GM12878 (cell line): ENCODE results near the gene TOMM40. TPM values are rescaled to one million over a fixed set of nuclear protein-coding genes. Genes with fewer than 3 reads are reported as not detected.

ENCODE experiments used
- ATAC-seq: fragments of 200-7000 bp; cut with Tn5 transposase; 3 replicates; pipeline ENCODE4 v1.9.1; 2020; ENCODE audit warnings: mild to moderate bottlenecking, moderate library complexity
- BruUV-seq: library from RNA; stranded (reverse); fragments of 400-500 nt; replicated peaks from 2 replicates; lab custom pipeline; 2021; lab: Mats Ljungman, UMichigan
- CTCF ChIA-PET: fragments of 300-600 bp; sonication (Branson Sonifier 250); formaldehyde crosslinking; extraction: SDS; loops from one replicate; lab custom pipeline; 2021; ENCODE audit warnings: inconsistent platforms; lab: Yijun Ruan, JAX
- POLR2A ChIA-PET: fragments of 350-600 bp; formaldehyde crosslinking; extraction: SDS; loops from one replicate; lab custom pipeline; 2021; ENCODE audit warnings: inconsistent platforms; lab: Charles Lee
- RAD21 ChIA-PET: fragments of 300-600 bp; sonication (Branson Sonifier 250); formaldehyde crosslinking; loops from one replicate; lab custom pipeline; 2023; ENCODE audit warnings: antibody characterized with exemption; ENCODE audit not compliant: unreplicated experiment; lab: Charles Lee
- SMC1A ChIA-PET: fragments of 300-600 bp; sonication (Branson Sonifier 250); formaldehyde crosslinking; loops from one replicate; lab custom pipeline; 2023; ENCODE audit not compliant: unreplicated experiment, uncharacterized antibody; lab: Charles Lee
- DNase-seq: peaks from one replicate; pipeline ENCODE4 v3.0.0-alpha.2; 2011; ENCODE audit warnings: low read depth, low spot score
- FAIRE-seq: peaks from 3 replicates; lab custom pipeline; 2011; peaks lifted over from hg19 to GRCh38; lab: Jason Lieb, UNC
- H2AFZ ChIP-seq: 2 replicates; pipeline ENCODE4 v1.6.0; 2011; ENCODE audit warnings: low read depth, low read length, control low read depth; ENCODE audit not compliant: control insufficient read depth
- H3K27ac ChIP-seq: 2 replicates; pipeline ENCODE4 v1.5.1; 2011; ENCODE audit warnings: control low read depth; ENCODE audit not compliant: control insufficient read depth, insufficient read depth
- H3K27me3 ChIP-seq, 2 experiments: replicated peaks in 1 of 2; 2 replicates each; pipeline versions ENCODE4 v1.6.0 to v1.6.1; 2011; ENCODE audit warnings: low read length in 1 of 2; ENCODE audit not compliant: control insufficient read depth in 2 of 2, insufficient read depth in 2 of 2
- H3K36me3 ChIP-seq, 2 experiments: 2 replicates each; pipeline ENCODE4 v1.5.1; 2011; ENCODE audit warnings: low read length in 1 of 2; ENCODE audit not compliant: control insufficient read depth in 2 of 2, insufficient read depth in 2 of 2
- H3K4me1 ChIP-seq: 2 replicates; pipeline ENCODE4 v1.6.1; 2011; ENCODE audit warnings: mild to moderate bottlenecking, low read length, moderate library complexity, mixed read lengths; ENCODE audit not compliant: control insufficient read depth, insufficient read depth
- H3K4me2 ChIP-seq: 2 replicates; pipeline ENCODE4 v1.6.0; 2011; ENCODE audit warnings: control low read depth; ENCODE audit not compliant: control insufficient read depth, insufficient read depth
- H3K4me3 ChIP-seq: fragments of 200-600 bp; sonication (generic); 2 replicates; pipeline ENCODE4 v1.5.1; 2016
- H3K79me2 ChIP-seq: 2 replicates; pipeline ENCODE4 v1.6.0; 2011; ENCODE audit warnings: low read length; ENCODE audit not compliant: control insufficient read depth, insufficient read depth
- H3K9ac ChIP-seq: 2 replicates; pipeline ENCODE4 v1.8.0; 2011; ENCODE audit warnings: low read length, control low read depth, mixed read lengths; ENCODE audit not compliant: control insufficient read depth, insufficient read depth
- H3K9me3 ChIP-seq: replicated peaks from 3 replicates; pipeline ENCODE4 v1.5.1; 2011; ENCODE audit warnings: mild to moderate bottlenecking, low read length; ENCODE audit not compliant: control insufficient read depth, insufficient read depth
- H4K20me1 ChIP-seq: 2 replicates; pipeline ENCODE4 v1.6.0; 2011; ENCODE audit not compliant: control insufficient read depth, insufficient read depth
- CHD4 ChIP-seq: fragments of 200-600 bp; sonication (generic); IDR thresholded peaks from 2 replicates; pipeline ENCODE4 v1.6.1; 2016; ENCODE audit warnings: mild to moderate bottlenecking
- CREB1 ChIP-seq: IDR thresholded peaks from 2 replicates; pipeline ENCODE4 v1.6.1; 2012; ENCODE audit warnings: low read depth, mild to moderate bottlenecking, inconsistent platforms
- FOXK2 ChIP-seq: fragments of 450-650 bp; IDR thresholded peaks from 2 replicates; pipeline ENCODE4 v1.6.1; 2017; ENCODE audit warnings: mild to moderate bottlenecking, moderate library complexity
- HDAC6 ChIP-seq: fragments of 200-600 bp; sonication (generic); IDR thresholded peaks from one replicate; pipeline ENCODE4 v1.8.0; 2017; ENCODE audit warnings: antibody characterized with exemption; ENCODE audit not compliant: unreplicated experiment
- KDM1A ChIP-seq: fragments of 200-600 bp; sonication (generic); IDR thresholded peaks from 2 replicates; pipeline ENCODE4 v1.6.1; 2016; ENCODE audit warnings: borderline replicate concordance
- MEF2A ChIP-seq: IDR thresholded peaks from 2 replicates; pipeline ENCODE4 v1.6.1; 2011; ENCODE audit warnings: low read depth, mild to moderate bottlenecking, low read length, moderate library complexity; ENCODE audit not compliant: insufficient read depth
- MTA2 ChIP-seq: fragments of 450-650 bp; IDR thresholded peaks from 2 replicates; pipeline ENCODE4 v1.6.1; 2016; ENCODE audit warnings: low read depth, mild to moderate bottlenecking, moderate library complexity
- PML ChIP-seq: IDR thresholded peaks from 2 replicates; pipeline ENCODE4 v1.6.1; 2012; ENCODE audit warnings: low read length, inconsistent platforms
- POLR2AphosphoS5 ChIP-seq: IDR thresholded peaks from 2 replicates; pipeline ENCODE4 v1.6.1; 2011; ENCODE audit warnings: mild to moderate bottlenecking, low read length, inconsistent platforms
- SP1 ChIP-seq: IDR thresholded peaks from one replicate; pipeline ENCODE4 v1.6.1; 2011; ENCODE audit warnings: low read depth, low read length
- SRF ChIP-seq, 2 experiments: IDR thresholded peaks; 2 replicates each; pipeline ENCODE4 v1.6.1; 2011; ENCODE audit warnings: low read depth in 2 of 2, low read length in 2 of 2, mild to moderate bottlenecking in 1 of 2, moderate library complexity in 1 of 2
- ZBED1 ChIP-seq: IDR thresholded peaks from 2 replicates; pipeline ENCODE4 v1.6.1; 2016; ENCODE audit warnings: borderline replicate concordance
- ZNF207 ChIP-seq: fragments of 450-650 bp; IDR thresholded peaks from 2 replicates; pipeline ENCODE4 v1.6.1; 2014; ENCODE audit warnings: antibody characterized with exemption, mild to moderate bottlenecking, borderline replicate concordance
- ZNF384 ChIP-seq: IDR thresholded peaks from 2 replicates; pipeline ENCODE4 v1.6.1; 2012; ENCODE audit warnings: low read depth, mild to moderate bottlenecking, low read length, improper control_type of control experiment, borderline replicate concordance
- ZNF622 ChIP-seq: fragments of 450-650 bp; IDR thresholded peaks from 2 replicates; pipeline ENCODE4 v1.6.1; 2017; ENCODE audit warnings: mild to moderate bottlenecking, inconsistent platforms
- WGBS: methylation state at CpG from one replicate; pipeline ENCODE4 v1.1.6; 2016; ENCODE audit warnings: low lambda C conversion rate; ENCODE audit not compliant: insufficient replicate concordance, insufficient coverage; ENCODE audit errors: missing lambda C conversion rate; 5-methylcytosine and 5-hydroxymethylcytosine counted together
- in situ Hi-C: fragments of 300-500 bp; cut with MboI; formaldehyde crosslinking; loops from 9 replicates; pipeline ENCODE4 v1.14.3; 2018; ENCODE audit warnings: mixed read lengths
- intact Hi-C: fragments of 100-400 bp; cut with micrococcal nuclease; formaldehyde crosslinking; loops from one replicate; pipeline ENCODE4 v1.14.2; 2022; ENCODE audit not compliant: unreplicated experiment
- polyA plus RNA-seq, 11 experiments: library from polyadenylated mRNA; depleted of rRNA in 4 of 11; unstranded in 6 of 11; stranded (reverse) in 5 of 11; fragments of >200 nt; fragmentation: Nextera tagmentation in 4 of 11; fragmentation: Illumina TruSeq in 1 of 11; extraction: Ambion mirVana in 4 of 11; extraction: Trizol in 1 of 11; gene quantifications; 1 replicate in 1 of 11; 2 replicates in 10 of 11; pipeline versions ENCODE4 v1.2.1 to v1.2.3, GENCODE V29; 2011 to 2016; ENCODE audit warnings: inconsistent platforms in 2 of 11, missing spikeins in 2 of 11, low read depth in 1 of 11
- total RNA-seq, 4 experiments: library from RNA; depleted of rRNA in 3 of 4; stranded (reverse); fragments of >200 nt in 3 of 4; fragmentation: Illumina TruSeq in 1 of 4; extraction: Trizol in 1 of 4; gene quantifications; 2 replicates each; pipeline versions ENCODE4 v1.2.1 to v1.2.3, GENCODE V29; 2013 to 2021
- TF ChIP-seq, protein P1 (sequence below): IDR thresholded peaks from 2 replicates; pipeline ENCODE4 v1.6.1; 2011; ENCODE audit warnings: low read depth, mild to moderate bottlenecking, low read length, moderate library complexity, borderline replicate concordance; ENCODE audit errors: extremely low read depth
- TF ChIP-seq, protein P2 (sequence below): IDR thresholded peaks from 2 replicates; pipeline ENCODE4 v1.6.1; 2011; ENCODE audit warnings: mild to moderate bottlenecking, low read depth, low read length, moderate library complexity; ENCODE audit not compliant: insufficient replicate concordance
- TF ChIP-seq, protein P3 (sequence below): fragments of 450-650 bp; formaldehyde crosslinking; IDR thresholded peaks from 2 replicates; pipeline ENCODE4 v1.4.0; 2020; ENCODE audit warnings: mild to moderate bottlenecking, moderate library complexity

The TOMM40 gene
- total and polyA plus RNA-seq, 10 of the 15 experiments (the other 5 are each of a cell fraction or from before 2014, with no cell fraction given) = 0.85 to 221 (median 99.9) TPM

DNA sequence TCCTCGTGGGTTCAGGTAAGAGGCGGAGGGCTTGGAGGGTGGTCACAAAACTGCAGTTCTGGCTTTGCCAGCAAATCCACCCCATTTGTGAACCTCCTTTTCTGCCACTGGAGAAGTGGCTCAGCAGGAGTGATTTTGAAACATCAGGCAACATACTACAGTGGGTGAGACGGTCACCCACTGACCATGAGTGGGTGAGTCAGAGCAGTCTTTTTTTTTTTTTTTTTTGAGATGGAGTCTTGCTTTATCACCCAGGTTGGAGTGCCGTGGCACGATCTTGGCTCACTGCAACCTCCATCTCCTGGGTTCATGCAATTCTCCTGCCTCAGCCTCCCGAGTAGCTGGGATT, 3.0 kb downstream of the TOMM40 start:
- H3K9ac ChIP-seq = no peak overlapping the region
- no peak for FAIRE-seq
- no peaks in the 10 kb centered on the region for H3K27me3 ChIP-seq
- ChIA-PET RAD21 (no interaction called here), CTCF (no interaction called here), SMC1A (no interaction called here), POLR2A (no interaction called here)
- in situ Hi-C loops (no loop called here), intact Hi-C loops (loop anchor here (5.0 kb wide), 1 partner anchor 47 kb away; the partner anchor contains the start of gene NECTIN2)
- peaks cover 5 to 23% of the 10 kb centered on the region in 2 experiments; a peak in 3 of 4 replicates for H3K36me3 ChIP-seq
- no peak overlapping the region for H3K4me2 ChIP-seq
- peaks cover 19% of the 10 kb centered on the region for H3K4me1 ChIP-seq
- H3K4me3 ChIP-seq = no peak overlapping the region
- H4K20me1 ChIP-seq = no peaks in the 10 kb centered on the region
- H3K9me3 ChIP-seq = peaks cover 1% of the 10 kb centered on the region; the same call in 1 of the 3 replicates
- WGBS = 86% methylated on average over 6 of the region's 6 CpGs
- H3K27ac ChIP-seq = no peak overlapping the region
- no peak for DNase-seq
- no peak for ATAC-seq
- H2AFZ ChIP-seq = no peak overlapping the region
- peaks cover 32% of the 10 kb centered on the region for H3K79me2 ChIP-seq
- BruUV-seq = no TSS peak
- TF ChIP-seq ZBED1 = no peak
- no peak for TF ChIP-seq POLR2AphosphoS5
- TF ChIP-seq, protein P1, sequence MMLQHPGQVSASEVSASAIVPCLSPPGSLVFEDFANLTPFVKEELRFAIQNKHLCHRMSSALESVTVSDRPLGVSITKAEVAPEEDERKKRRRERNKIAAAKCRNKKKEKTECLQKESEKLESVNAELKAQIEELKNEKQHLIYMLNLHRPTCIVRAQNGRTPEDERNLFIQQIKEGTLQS = no peak
- no peak for TF ChIP-seq MEF2A
- no peak for TF ChIP-seq FOXK2
- no peak for TF ChIP-seq SP1
- TF ChIP-seq, protein P2, sequence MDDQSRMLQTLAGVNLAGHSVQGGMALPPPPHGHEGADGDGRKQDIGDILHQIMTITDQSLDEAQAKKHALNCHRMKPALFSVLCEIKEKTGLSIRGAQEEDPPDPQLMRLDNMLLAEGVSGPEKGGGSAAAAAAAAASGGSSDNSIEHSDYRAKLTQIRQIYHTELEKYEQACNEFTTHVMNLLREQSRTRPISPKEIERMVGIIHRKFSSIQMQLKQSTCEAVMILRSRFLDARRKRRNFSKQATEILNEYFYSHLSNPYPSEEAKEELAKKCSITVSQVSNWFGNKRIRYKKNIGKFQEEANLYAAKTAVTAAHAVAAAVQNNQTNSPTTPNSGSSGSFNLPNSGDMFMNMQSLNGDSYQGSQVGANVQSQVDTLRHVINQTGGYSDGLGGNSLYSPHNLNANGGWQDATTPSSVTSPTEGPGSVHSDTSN = no peak
- TF ChIP-seq, protein P3, sequence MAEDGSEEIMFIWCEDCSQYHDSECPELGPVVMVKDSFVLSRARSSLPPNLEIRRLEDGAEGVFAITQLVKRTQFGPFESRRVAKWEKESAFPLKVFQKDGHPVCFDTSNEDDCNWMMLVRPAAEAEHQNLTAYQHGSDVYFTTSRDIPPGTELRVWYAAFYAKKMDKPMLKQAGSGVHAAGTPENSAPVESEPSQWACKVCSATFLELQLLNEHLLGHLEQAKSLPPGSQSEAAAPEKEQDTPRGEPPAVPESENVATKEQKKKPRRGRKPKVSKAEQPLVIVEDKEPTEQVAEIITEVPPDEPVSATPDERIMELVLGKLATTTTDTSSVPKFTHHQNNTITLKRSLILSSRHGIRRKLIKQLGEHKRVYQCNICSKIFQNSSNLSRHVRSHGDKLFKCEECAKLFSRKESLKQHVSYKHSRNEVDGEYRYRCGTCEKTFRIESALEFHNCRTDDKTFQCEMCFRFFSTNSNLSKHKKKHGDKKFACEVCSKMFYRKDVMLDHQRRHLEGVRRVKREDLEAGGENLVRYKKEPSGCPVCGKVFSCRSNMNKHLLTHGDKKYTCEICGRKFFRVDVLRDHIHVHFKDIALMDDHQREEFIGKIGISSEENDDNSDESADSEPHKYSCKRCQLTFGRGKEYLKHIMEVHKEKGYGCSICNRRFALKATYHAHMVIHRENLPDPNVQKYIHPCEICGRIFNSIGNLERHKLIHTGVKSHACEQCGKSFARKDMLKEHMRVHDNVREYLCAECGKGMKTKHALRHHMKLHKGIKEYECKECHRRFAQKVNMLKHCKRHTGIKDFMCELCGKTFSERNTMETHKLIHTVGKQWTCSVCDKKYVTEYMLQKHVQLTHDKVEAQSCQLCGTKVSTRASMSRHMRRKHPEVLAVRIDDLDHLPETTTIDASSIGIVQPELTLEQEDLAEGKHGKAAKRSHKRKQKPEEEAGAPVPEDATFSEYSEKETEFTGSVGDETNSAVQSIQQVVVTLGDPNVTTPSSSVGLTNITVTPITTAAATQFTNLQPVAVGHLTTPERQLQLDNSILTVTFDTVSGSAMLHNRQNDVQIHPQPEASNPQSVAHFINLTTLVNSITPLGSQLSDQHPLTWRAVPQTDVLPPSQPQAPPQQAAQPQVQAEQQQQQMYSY = no peak
- TF ChIP-seq PML = no peak
- no peak for TF ChIP-seq CHD4
- TF ChIP-seq HDAC6 = no peak
- no peak for TF ChIP-seq MTA2
- TF ChIP-seq ZNF207 = no peak
- no peak for TF ChIP-seq ZNF622
- no peak for TF ChIP-seq KDM1A
- TF ChIP-seq SRF (IDR thresholded peaks at IDR 0.05; ENCODE audit: low read depth in 2 of 2, low read length in 2 of 2) = no peak
- no peak for TF ChIP-seq CREB1
- no peak for TF ChIP-seq ZNF384
